ENCODE results near the gene MPHOSPH10.

Gene MPHOSPH10

GRCh38 chr2:71153585-71154224 lies 23.3 kb downstream of the MPHOSPH10 start:
- H3K9ac ChIP-seq (ENCODE audit: low read depth, low read length, poor library complexity): peak overlapping the region; percentile 27
- peaks cover 4 to 7% of the 10 kb centered on the region in 2 donors for H3K4me1 ChIP-seq (ENCODE audit: control insufficient read depth in 2 of 2, insufficient read depth in 1 of 2, low read depth in 1 of 2, low read length in 2 of 2)
- H2BK12ac ChIP-seq (ENCODE audit: low read length): no peak overlapping the region
- H2AK5ac ChIP-seq (ENCODE audit: low read depth, low read length): no peak overlapping the region
- no peak overlapping the region for H3K4ac ChIP-seq (ENCODE audit: low read length)
- no peak overlapping the region for H3K27ac ChIP-seq (replicated peaks; ENCODE audit: low read length)
- H3K4me3 ChIP-seq (ENCODE audit: low read length in 2 of 2): no peak overlapping the region
- no CpG with 5 or more reads among the region's 11 CpGs for WGBS, 2 donors (ENCODE audit: extremely low coverage in 2 of 2, insufficient read length in 2 of 2, insufficient replicate concordance in 1 of 2)
- no peak overlapping the region for H4K91ac ChIP-seq (ENCODE audit: low read depth, low read length, poor library complexity)
- no peak overlapping the region for H2BK5ac ChIP-seq (ENCODE audit: low read length)
- no peaks in the 10 kb centered on the region for H3K9me3 ChIP-seq (replicated peaks in 1 of 2; ENCODE audit: control insufficient read depth in 2 of 2, insufficient read depth in 1 of 2, low read depth in 1 of 2, low read length in 2 of 2)
- H3K36me3 ChIP-seq (replicated peaks in 1 of 2; ENCODE audit: control insufficient read depth in 2 of 2, insufficient read depth in 2 of 2, low read length in 2 of 2): peaks cover 6 to 19% of the 10 kb centered on the region in 2 donors
- no peak for DNase-seq (ENCODE audit: low spot score)
- peaks cover 0 to 8% (median 0%) of the 10 kb centered on the region in 3 experiments for H3K27me3 ChIP-seq (ENCODE audit: control insufficient read depth in 3 of 3, insufficient read depth in 3 of 3, low read depth in 1 of 3, low read length in 3 of 3)
- no peaks in the 10 kb centered on the region for H3K79me1 ChIP-seq (ENCODE audit: low read depth, low read length)
- no peak overlapping the region for H2AFZ ChIP-seq (ENCODE audit: low read length)
- no peak overlapping the region for H2BK15ac ChIP-seq (ENCODE audit: low read length)
- no peak overlapping the region for H3K14ac ChIP-seq (ENCODE audit: low read length)
- no peak overlapping the region for H3K4me2 ChIP-seq (ENCODE audit: insufficient read depth, low read length, poor library complexity, severe bottlenecking)
- no peak overlapping the region for H2BK120ac ChIP-seq (ENCODE audit: low read depth, low read length)
- no peak overlapping the region for H3K18ac ChIP-seq (ENCODE audit: low read length)
- no peak overlapping the region for H4K8ac ChIP-seq (ENCODE audit: low read depth, low read length)
- no peak overlapping the region for H3K23ac ChIP-seq (ENCODE audit: low read depth, low read length, poor library complexity)

GRCh38 chr2:71154279-71154678 lies 23.8 kb downstream of the MPHOSPH10 start:
- Histone ChIP-seq H3K9ac (ENCODE audit: low read depth, low read length, poor library complexity) (peak overlapping the region; percentile 27), H3K4me2 (ENCODE audit: insufficient read depth, low read length, poor library complexity, severe bottlenecking) (no peak overlapping the region), H3K79me1 (ENCODE audit: low read depth, low read length) (no peaks in the 10 kb centered on the region), H2BK120ac (ENCODE audit: low read depth, low read length) (no peak overlapping the region), H3K27me3 (ENCODE audit: control insufficient read depth in 3 of 3, insufficient read depth in 3 of 3, low read depth in 1 of 3, low read length in 3 of 3) (peaks cover 0 to 8% (median 0%) of the 10 kb centered on the region in 3 experiments), H4K91ac (ENCODE audit: low read depth, low read length, poor library complexity) (no peak overlapping the region), H3K4ac (ENCODE audit: low read length) (no peak overlapping the region), H3K18ac (ENCODE audit: low read length) (no peak overlapping the region), H3K4me1 (ENCODE audit: control insufficient read depth in 2 of 2, insufficient read depth in 1 of 2, low read depth in 1 of 2, low read length in 2 of 2) (peaks cover 4 to 7% of the 10 kb centered on the region in 2 donors), H3K14ac (ENCODE audit: low read length) (no peak overlapping the region), H2AFZ (ENCODE audit: low read length) (no peak overlapping the region), H3K27ac (replicated peaks; ENCODE audit: low read length) (no peak overlapping the region), H2AK5ac (ENCODE audit: low read depth, low read length) (no peak overlapping the region), H2BK5ac (ENCODE audit: low read length) (no peak overlapping the region), H3K9me3 (replicated peaks in 1 of 2; ENCODE audit: control insufficient read depth in 2 of 2, insufficient read depth in 1 of 2, low read depth in 1 of 2, low read length in 2 of 2) (no peaks in the 10 kb centered on the region), H2BK12ac (ENCODE audit: low read length) (no peak overlapping the region), H3K36me3 (replicated peaks in 1 of 2; ENCODE audit: control insufficient read depth in 2 of 2, insufficient read depth in 2 of 2, low read length in 2 of 2) (peaks cover 4 to 14% of the 10 kb centered on the region in 2 donors), H2BK15ac (ENCODE audit: low read length) (no peak overlapping the region), H3K23ac (ENCODE audit: low read depth, low read length, poor library complexity) (no peak overlapping the region), H3K4me3 (ENCODE audit: low read length in 2 of 2) (no peak overlapping the region), H4K8ac (ENCODE audit: low read depth, low read length) (no peak overlapping the region)
- WGBS, 2 donors (ENCODE audit: extremely low coverage in 2 of 2, insufficient read length in 2 of 2, insufficient replicate concordance in 1 of 2): no CpG with 5 or more reads among the region's 8 CpGs
- no peak for DNase-seq (ENCODE audit: low spot score)

- Histone ChIP-seq H3K9me3 (replicated peaks in 1 of 2; ENCODE audit: control insufficient read depth in 2 of 2, insufficient read depth in 1 of 2, low read depth in 1 of 2, low read length in 2 of 2) (no peaks in the 10 kb centered on the region), H4K8ac (ENCODE audit: low read depth, low read length) (no peak overlapping the region), H2BK120ac (ENCODE audit: low read depth, low read length) (no peak overlapping the region), H2BK5ac (ENCODE audit: low read length) (no peak overlapping the region), H2BK12ac (ENCODE audit: low read length) (no peak overlapping the region), H3K27me3 (ENCODE audit: control insufficient read depth in 3 of 3, insufficient read depth in 3 of 3, low read depth in 1 of 3, low read length in 3 of 3) (peaks cover 0 to 8% (median 0%) of the 10 kb centered on the region in 3 experiments), H2AK5ac (ENCODE audit: low read depth, low read length) (peak overlapping the region; percentile 49), H4K91ac (ENCODE audit: low read depth, low read length, poor library complexity) (no peak overlapping the region), H3K4ac (ENCODE audit: low read length) (no peak overlapping the region), H3K27ac (replicated peaks; ENCODE audit: low read length) (no peak overlapping the region), H3K36me3 (replicated peaks in 1 of 2; ENCODE audit: control insufficient read depth in 2 of 2, insufficient read depth in 2 of 2, low read length in 2 of 2) (peaks cover 2 to 8% of the 10 kb centered on the region in 2 donors), H3K18ac (ENCODE audit: low read length) (no peak overlapping the region), H2AFZ (ENCODE audit: low read length) (no peak overlapping the region), H3K79me1 (ENCODE audit: low read depth, low read length) (no peaks in the 10 kb centered on the region), H3K4me2 (ENCODE audit: insufficient read depth, low read length, poor library complexity, severe bottlenecking) (no peak overlapping the region), H3K14ac (ENCODE audit: low read length) (no peak overlapping the region), H3K4me3 (ENCODE audit: low read length in 2 of 2) (no peak overlapping the region), H2BK15ac (ENCODE audit: low read length) (no peak overlapping the region), H3K23ac (ENCODE audit: low read depth, low read length, poor library complexity) (no peak overlapping the region), H3K9ac (ENCODE audit: low read depth, low read length, poor library complexity) (no peak overlapping the region), H3K4me1 (ENCODE audit: control insufficient read depth in 2 of 2, insufficient read depth in 1 of 2, low read depth in 1 of 2, low read length in 2 of 2) (peaks cover 4 to 7% of the 10 kb centered on the region in 2 donors)
- DNase-seq (ENCODE audit: low spot score): no peak
- WGBS, 2 donors (ENCODE audit: extremely low coverage in 2 of 2, insufficient read length in 2 of 2, insufficient replicate concordance in 1 of 2): no CpG with 5 or more reads among the region's 6 CpGs
Measured at GRCh38 chr2:71154798-71155197, 24.4 kb downstream of the MPHOSPH10 start.

GRCh38 chr2:71155846-71156245 lies 25.4 kb downstream of the MPHOSPH10 start:
- no peak overlapping the region for H3K14ac ChIP-seq (ENCODE audit: low read length)
- peaks cover 0 to 8% (median 0%) of the 10 kb centered on the region in 3 experiments for H3K27me3 ChIP-seq (ENCODE audit: control insufficient read depth in 3 of 3, insufficient read depth in 3 of 3, low read depth in 1 of 3, low read length in 3 of 3)
- no peaks in the 10 kb centered on the region for H3K79me1 ChIP-seq (ENCODE audit: low read depth, low read length)
- H3K4me2 ChIP-seq (ENCODE audit: insufficient read depth, low read length, poor library complexity, severe bottlenecking): no peak overlapping the region
- no peak overlapping the region for H3K23ac ChIP-seq (ENCODE audit: low read depth, low read length, poor library complexity)
- H2AK5ac ChIP-seq (ENCODE audit: low read depth, low read length): peak overlapping the region; percentile 7
- no peak for DNase-seq (ENCODE audit: low spot score)
- H2AFZ ChIP-seq (ENCODE audit: low read length): no peak overlapping the region
- H2BK12ac ChIP-seq (ENCODE audit: low read length): no peak overlapping the region
- no peak overlapping the region for H2BK15ac ChIP-seq (ENCODE audit: low read length)
- H4K8ac ChIP-seq (ENCODE audit: low read depth, low read length): no peak overlapping the region
- no peak overlapping the region for H4K91ac ChIP-seq (ENCODE audit: low read depth, low read length, poor library complexity)
- H2BK5ac ChIP-seq (ENCODE audit: low read length): peak overlapping the region; percentile 57
- H3K9me3 ChIP-seq (replicated peaks in 1 of 2; ENCODE audit: control insufficient read depth in 2 of 2, insufficient read depth in 1 of 2, low read depth in 1 of 2, low read length in 2 of 2): no peaks in the 10 kb centered on the region
- H3K36me3 ChIP-seq (replicated peaks in 1 of 2; ENCODE audit: control insufficient read depth in 2 of 2, insufficient read depth in 2 of 2, low read length in 2 of 2): no peaks in the 10 kb centered on the region
- H3K27ac ChIP-seq (replicated peaks; ENCODE audit: low read length): no peak overlapping the region
- no CpG with 5 or more reads among the region's 4 CpGs for WGBS, 2 donors (ENCODE audit: extremely low coverage in 2 of 2, insufficient read length in 2 of 2, insufficient replicate concordance in 1 of 2)
- H3K9ac ChIP-seq (ENCODE audit: low read depth, low read length, poor library complexity): no peak overlapping the region
- H3K4me1 ChIP-seq (ENCODE audit: control insufficient read depth in 2 of 2, insufficient read depth in 1 of 2, low read depth in 1 of 2, low read length in 2 of 2): peaks cover 4 to 7% of the 10 kb centered on the region in 2 donors
- no peak overlapping the region for H3K4ac ChIP-seq (ENCODE audit: low read length)
- H3K4me3 ChIP-seq (ENCODE audit: low read length in 2 of 2): no peak overlapping the region
- no peak overlapping the region for H3K18ac ChIP-seq (ENCODE audit: low read length)
- H2BK120ac ChIP-seq (ENCODE audit: low read depth, low read length): no peak overlapping the region

Measured in neuronal stem cell (in vitro differentiated cells).